Progenitor cell of endocrine pancreas (in vitro differentiated cells): ENCODE measurements around the gene RSPO1. TPM values are rescaled to one million over a fixed set of nuclear protein-coding genes. Genes with fewer than 3 reads are reported as not detected.

ENCODE experiments used
- DNase-seq: peaks from one replicate; pipeline ENCODE4 v3.0.0; 2021; ENCODE audit warnings: low spot score; ENCODE audit not compliant: unreplicated experiment
- H3K27ac Mint-ChIP-seq: 2 replicates; pipeline ENCODE4 v1.8.0; 2021; ENCODE audit warnings: mild to moderate bottlenecking, moderate library complexity, mixed read lengths
- H3K27me3 Mint-ChIP-seq: 2 replicates; pipeline ENCODE4 v1.8.0; 2021; ENCODE audit warnings: mixed read lengths
- H3K36me3 Mint-ChIP-seq: 2 replicates; pipeline ENCODE4 v1.8.0; 2022; ENCODE audit warnings: mixed read lengths; ENCODE audit not compliant: insufficient read depth
- H3K4me1 Mint-ChIP-seq: 2 replicates; pipeline ENCODE4 v1.8.0; 2021; ENCODE audit warnings: low read depth, mixed read lengths
- H3K4me3 Mint-ChIP-seq: 2 replicates; pipeline ENCODE4 v1.8.0; 2021; ENCODE audit warnings: low read depth, mild to moderate bottlenecking, moderate library complexity, mixed read lengths
- H3K9me3 Mint-ChIP-seq: 2 replicates; pipeline ENCODE4 v1.8.0; 2021; ENCODE audit warnings: low read depth, mixed read lengths
- total RNA-seq: library from RNA; stranded (reverse); gene quantifications from 2 replicates; pipeline ENCODE4 v1.2.1, GENCODE V29; 2021
- TF ChIP-seq, protein P1 (sequence below): fragments of 200-600 bp; sonication (generic); IDR thresholded peaks from one replicate; pipeline ENCODE4 v1.5.0; 2021; ENCODE audit warnings: antibody characterized with exemption, mild to moderate bottlenecking; ENCODE audit not compliant: unreplicated experiment

RSPO1 gene
- total RNA-seq, 1 donor from 2014 or later: not detected

DNA sequence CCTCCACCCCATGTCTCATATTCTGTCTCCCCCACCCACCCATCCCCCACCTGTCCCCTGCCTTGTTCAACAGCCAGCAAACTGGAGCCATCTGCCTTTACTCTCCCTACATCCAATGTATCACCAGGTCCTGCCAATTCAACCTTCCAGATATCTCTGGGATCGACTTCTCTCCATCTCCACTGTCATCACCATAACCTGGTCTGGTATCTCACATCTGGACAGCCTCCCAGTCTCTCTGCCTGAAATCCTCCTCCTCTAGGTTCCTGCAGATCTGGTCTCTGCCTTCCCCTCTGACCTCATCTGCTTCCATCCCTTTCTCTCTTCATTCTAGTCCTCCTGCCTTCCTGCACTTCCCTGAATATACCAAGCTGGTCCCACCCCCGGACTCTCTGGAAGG lies 35.4 kb upstream of the RSPO1 start:
- Mint-ChIP-seq H3K9me3 (no peaks in the 10 kb centered on the region), H3K27me3 (peaks cover 41% of the 10 kb centered on the region), H3K4me1 (no peaks in the 10 kb centered on the region), H3K4me3 (no peak overlapping the region), H3K27ac (no peak overlapping the region), H3K36me3 (no peaks in the 10 kb centered on the region)
- DNase-seq: no peak
- TF ChIP-seq, protein P1, sequence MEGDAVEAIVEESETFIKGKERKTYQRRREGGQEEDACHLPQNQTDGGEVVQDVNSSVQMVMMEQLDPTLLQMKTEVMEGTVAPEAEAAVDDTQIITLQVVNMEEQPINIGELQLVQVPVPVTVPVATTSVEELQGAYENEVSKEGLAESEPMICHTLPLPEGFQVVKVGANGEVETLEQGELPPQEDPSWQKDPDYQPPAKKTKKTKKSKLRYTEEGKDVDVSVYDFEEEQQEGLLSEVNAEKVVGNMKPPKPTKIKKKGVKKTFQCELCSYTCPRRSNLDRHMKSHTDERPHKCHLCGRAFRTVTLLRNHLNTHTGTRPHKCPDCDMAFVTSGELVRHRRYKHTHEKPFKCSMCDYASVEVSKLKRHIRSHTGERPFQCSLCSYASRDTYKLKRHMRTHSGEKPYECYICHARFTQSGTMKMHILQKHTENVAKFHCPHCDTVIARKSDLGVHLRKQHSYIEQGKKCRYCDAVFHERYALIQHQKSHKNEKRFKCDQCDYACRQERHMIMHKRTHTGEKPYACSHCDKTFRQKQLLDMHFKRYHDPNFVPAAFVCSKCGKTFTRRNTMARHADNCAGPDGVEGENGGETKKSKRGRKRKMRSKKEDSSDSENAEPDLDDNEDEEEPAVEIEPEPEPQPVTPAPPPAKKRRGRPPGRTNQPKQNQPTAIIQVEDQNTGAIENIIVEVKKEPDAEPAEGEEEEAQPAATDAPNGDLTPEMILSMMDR: no peak

DNA sequence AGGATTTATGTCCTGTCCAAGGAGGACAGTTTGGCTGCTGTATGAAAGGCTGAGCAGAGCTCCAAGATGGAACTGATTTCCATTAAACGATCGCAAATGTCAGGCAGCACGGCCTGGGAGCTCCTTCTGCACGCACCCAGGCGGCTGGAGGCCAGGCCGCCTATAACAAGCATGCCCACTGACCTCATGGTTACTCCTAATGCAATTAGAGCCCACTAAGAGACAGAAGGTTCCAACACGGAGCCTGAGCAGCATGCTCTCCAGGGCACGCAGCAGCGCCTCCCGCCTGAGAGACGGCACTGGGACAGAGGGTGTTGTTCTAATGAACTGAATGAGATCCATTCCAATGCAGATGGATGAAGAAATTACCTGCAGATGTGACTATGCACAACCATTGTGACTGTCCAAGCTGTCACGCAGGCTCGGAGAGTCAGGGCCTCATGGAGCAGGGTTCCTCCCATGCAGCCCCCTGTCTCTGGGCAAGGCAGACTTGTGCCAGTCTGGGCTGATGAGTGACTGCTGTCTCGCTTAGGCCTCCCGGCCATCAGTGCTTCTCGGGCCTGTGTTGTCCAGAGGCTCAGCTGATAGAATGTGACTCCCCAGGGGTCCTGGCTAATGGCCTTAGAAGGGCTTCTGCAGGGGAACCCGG lies 32.5 kb upstream of the RSPO1 start:
- DNase-seq: no peak
- Mint-ChIP-seq H3K27ac (no peak overlapping the region), H3K27me3 (peaks cover 39% of the 10 kb centered on the region), H3K36me3 (no peaks in the 10 kb centered on the region), H3K4me1 (no peaks in the 10 kb centered on the region), H3K9me3 (no peaks in the 10 kb centered on the region), H3K4me3 (no peak overlapping the region)
- TF ChIP-seq, protein P1: no peak

DNA sequence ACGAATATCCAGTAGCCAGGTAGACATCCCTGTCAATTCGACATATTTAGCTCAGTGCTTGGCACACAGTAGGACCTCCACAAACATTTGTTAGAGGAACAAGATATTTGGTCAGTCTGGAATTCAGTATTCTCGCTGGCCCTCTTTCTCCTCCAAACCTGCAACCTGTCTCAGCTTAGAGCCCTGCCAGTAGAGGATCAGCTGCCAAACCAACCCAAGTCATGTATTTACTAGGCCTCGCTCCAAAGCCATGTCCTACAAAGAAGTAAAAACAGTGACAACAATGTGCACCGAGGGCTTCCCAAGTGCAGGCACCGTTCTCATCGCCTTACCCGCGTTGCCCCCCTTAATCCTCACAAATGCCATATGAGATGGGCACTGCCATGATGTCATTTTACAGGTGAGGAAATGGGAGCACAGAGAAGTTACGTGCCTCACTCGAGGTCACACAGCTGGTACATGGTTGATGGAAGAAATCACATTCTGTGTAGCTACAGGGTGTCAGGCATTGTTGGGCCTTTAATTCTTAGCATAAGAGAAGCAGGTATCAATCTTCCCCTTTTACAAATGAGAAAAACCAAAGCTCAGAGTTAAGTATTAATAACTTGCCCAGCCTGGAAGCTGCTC lies 31.7 kb upstream of the RSPO1 start:
- TF ChIP-seq, protein P1: no peak
- Mint-ChIP-seq H3K36me3 (no peaks in the 10 kb centered on the region), H3K4me1 (no peaks in the 10 kb centered on the region), H3K27me3 (peaks cover 37% of the 10 kb centered on the region), H3K9me3 (no peaks in the 10 kb centered on the region), H3K4me3 (no peak overlapping the region), H3K27ac (no peak overlapping the region)
- no peak for DNase-seq

DNA sequence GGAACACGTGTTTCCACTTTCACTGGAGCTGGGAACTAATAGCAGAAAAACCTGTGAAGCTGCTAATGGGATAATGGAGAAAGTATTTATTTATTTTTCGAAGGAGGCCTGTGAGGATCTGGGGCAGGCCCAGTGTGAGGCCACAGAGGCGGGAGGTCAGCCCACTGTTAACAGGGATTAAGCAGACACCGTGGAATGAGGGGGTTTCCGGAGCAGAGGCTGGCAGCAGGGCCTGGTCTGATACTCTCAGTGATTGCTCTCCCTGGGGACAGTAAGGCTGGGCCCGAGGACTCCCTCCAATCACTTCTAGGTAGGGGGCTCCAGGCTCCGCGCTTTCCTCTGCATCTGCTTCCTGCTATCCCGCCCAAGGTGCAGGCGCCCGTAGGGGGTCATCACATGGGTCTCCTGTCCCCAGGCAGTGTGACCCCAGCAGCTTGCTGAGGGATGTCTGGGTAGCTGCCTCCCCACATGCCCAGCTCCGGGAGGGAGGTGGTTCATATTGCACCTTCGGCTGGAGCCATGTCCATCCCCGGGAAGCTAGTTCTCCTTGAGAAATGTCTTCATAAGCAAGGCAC lies 28.8 kb upstream of the RSPO1 start:
- Mint-ChIP-seq H3K9me3 (no peaks in the 10 kb centered on the region), H3K27me3 (peaks cover 54% of the 10 kb centered on the region), H3K36me3 (no peaks in the 10 kb centered on the region), H3K4me3 (no peak overlapping the region), H3K4me1 (no peaks in the 10 kb centered on the region), H3K27ac (no peak overlapping the region)
- TF ChIP-seq, protein P1: no peak
- no peak for DNase-seq

- DNase-seq: no peak
- Mint-ChIP-seq H3K27me3 (peaks cover 55% of the 10 kb centered on the region), H3K4me1 (no peaks in the 10 kb centered on the region), H3K9me3 (no peaks in the 10 kb centered on the region), H3K36me3 (no peaks in the 10 kb centered on the region), H3K27ac (no peak overlapping the region), H3K4me3 (no peak overlapping the region)
- TF ChIP-seq, protein P1: no peak
These were observed 27.5 kb upstream of the RSPO1 start for GRCh38 chr1:37662031-37662755.
